ENCODE results near the gene CLEC4G.

GRCh38 chr19:7769171-7769570 lies 37.3 kb upstream of the CLEC4G start:
- TF ChIP-seq, protein P1, sequence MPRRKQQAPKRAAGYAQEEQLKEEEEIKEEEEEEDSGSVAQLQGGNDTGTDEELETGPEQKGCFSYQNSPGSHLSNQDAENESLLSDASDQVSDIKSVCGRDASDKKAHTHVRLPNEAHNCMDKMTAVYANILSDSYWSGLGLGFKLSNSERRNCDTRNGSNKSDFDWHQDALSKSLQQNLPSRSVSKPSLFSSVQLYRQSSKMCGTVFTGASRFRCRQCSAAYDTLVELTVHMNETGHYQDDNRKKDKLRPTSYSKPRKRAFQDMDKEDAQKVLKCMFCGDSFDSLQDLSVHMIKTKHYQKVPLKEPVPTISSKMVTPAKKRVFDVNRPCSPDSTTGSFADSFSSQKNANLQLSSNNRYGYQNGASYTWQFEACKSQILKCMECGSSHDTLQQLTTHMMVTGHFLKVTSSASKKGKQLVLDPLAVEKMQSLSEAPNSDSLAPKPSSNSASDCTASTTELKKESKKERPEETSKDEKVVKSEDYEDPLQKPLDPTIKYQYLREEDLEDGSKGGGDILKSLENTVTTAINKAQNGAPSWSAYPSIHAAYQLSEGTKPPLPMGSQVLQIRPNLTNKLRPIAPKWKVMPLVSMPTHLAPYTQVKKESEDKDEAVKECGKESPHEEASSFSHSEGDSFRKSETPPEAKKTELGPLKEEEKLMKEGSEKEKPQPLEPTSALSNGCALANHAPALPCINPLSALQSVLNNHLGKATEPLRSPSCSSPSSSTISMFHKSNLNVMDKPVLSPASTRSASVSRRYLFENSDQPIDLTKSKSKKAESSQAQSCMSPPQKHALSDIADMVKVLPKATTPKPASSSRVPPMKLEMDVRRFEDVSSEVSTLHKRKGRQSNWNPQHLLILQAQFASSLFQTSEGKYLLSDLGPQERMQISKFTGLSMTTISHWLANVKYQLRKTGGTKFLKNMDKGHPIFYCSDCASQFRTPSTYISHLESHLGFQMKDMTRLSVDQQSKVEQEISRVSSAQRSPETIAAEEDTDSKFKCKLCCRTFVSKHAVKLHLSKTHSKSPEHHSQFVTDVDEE (CRISPR knock-in tag; IDR thresholded peaks at IDR 0.05): no peak
- no peak for TF ChIP-seq ZFP30 (CRISPR knock-in tag; IDR thresholded peaks at IDR 0.05)
- TF ChIP-seq TOX (CRISPR knock-in tag; IDR thresholded peaks at IDR 0.05; ENCODE audit: borderline replicate concordance): no peak
- no peak for TF ChIP-seq CREB5 (CRISPR knock-in tag; IDR thresholded peaks at IDR 0.05; ENCODE audit: low read depth)
- no peak for TF ChIP-seq ZFP3 (CRISPR knock-in tag; IDR thresholded peaks at IDR 0.05)
- TF ChIP-seq CSRNP3 (CRISPR knock-in tag; IDR thresholded peaks at IDR 0.05): no peak
- no peak for TF ChIP-seq ZC3H10 (CRISPR knock-in tag; IDR thresholded peaks at IDR 0.05)
- TF ChIP-seq, protein P2, sequence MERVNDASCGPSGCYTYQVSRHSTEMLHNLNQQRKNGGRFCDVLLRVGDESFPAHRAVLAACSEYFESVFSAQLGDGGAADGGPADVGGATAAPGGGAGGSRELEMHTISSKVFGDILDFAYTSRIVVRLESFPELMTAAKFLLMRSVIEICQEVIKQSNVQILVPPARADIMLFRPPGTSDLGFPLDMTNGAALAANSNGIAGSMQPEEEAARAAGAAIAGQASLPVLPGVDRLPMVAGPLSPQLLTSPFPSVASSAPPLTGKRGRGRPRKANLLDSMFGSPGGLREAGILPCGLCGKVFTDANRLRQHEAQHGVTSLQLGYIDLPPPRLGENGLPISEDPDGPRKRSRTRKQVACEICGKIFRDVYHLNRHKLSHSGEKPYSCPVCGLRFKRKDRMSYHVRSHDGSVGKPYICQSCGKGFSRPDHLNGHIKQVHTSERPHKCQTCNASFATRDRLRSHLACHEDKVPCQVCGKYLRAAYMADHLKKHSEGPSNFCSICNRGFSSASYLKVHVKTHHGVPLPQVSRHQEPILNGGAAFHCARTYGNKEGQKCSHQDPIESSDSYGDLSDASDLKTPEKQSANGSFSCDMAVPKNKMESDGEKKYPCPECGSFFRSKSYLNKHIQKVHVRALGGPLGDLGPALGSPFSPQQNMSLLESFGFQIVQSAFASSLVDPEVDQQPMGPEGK (CRISPR knock-in tag; IDR thresholded peaks at IDR 0.05; ENCODE audit: borderline replicate concordance): no peak
- TF ChIP-seq ZNF8 (CRISPR knock-in tag; IDR thresholded peaks at IDR 0.05): no peak
- no peak for TF ChIP-seq ARNTL (CRISPR knock-in tag; IDR thresholded peaks at IDR 0.05; ENCODE audit: borderline replicate concordance, low read depth)
